IPS DF 19.7 (cell line): Measurements from ENCODE around the gene MRGPRD.
"Not testable (repeated sequence)": the region's sequence is repeated elsewhere in the genome, so short reads cannot be mapped to it uniquely, and the experiment has no call there.

Experiments used
- DNase-seq: peaks from one replicate; pipeline ENCODE4 v3.0.0-alpha.2; 2013; ENCODE audit warnings: low read depth, low spot score

The MRGPRD gene

DNA sequence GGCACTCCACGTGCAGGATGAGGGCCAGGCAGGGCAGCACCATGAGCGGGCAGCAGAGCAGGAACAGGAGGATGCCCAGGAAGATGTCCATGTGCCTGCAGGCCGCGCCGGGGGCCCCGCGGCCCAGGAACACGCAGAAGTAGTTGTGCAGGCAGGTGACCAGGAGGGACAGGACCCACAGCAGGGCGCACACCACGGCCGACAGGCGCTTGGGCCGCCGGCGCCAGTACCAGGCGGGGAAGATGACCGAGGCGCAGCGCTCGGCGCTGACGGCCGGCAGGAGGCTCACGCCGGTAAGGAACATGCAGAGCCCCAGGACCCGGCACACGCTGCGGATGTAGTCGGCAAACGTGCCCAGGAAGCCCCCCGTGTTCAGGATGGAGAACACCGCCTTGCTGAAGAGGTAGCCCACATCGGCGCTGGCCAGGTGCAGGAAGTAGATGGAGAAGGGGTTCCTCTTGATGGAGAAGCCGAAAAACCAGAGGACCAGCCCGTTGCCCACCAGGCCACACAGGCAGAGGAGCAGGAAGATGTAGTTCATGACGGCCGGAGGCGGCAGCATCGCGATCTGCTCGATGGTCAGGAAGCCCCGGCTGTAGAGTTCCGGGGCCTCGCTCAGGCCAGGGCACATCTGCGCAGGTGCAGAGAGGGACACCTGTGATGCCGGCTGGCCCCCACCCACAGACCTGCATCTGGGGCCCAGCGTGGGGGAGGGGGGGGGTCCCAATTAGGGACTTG is 25.0 kb upstream of the MRGPRD start:
- DNase-seq = no peak

DNA sequence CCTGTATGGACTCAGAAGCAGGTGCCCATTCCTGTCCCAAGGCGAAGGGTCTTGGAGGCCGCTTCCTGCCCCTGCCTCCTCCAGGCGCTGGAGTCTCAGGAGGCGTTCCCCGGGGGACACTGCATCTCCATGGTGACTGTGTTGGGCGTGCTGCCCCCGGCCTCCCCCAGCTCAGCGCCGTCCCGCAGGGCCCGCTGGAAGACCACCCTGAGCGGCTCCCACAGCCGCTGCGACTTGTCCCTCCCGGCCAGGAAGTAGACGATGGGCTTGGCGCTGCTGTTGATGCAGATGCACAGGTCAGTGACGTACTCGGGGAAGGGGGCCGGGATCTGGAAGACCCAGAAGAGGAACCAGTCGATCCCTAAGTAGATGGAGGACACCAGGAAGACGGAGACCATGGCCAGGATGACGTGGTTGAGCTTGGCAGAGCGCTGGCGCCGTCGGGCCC is 24.4 kb upstream of the MRGPRD start:
- no peak for DNase-seq

DNA sequence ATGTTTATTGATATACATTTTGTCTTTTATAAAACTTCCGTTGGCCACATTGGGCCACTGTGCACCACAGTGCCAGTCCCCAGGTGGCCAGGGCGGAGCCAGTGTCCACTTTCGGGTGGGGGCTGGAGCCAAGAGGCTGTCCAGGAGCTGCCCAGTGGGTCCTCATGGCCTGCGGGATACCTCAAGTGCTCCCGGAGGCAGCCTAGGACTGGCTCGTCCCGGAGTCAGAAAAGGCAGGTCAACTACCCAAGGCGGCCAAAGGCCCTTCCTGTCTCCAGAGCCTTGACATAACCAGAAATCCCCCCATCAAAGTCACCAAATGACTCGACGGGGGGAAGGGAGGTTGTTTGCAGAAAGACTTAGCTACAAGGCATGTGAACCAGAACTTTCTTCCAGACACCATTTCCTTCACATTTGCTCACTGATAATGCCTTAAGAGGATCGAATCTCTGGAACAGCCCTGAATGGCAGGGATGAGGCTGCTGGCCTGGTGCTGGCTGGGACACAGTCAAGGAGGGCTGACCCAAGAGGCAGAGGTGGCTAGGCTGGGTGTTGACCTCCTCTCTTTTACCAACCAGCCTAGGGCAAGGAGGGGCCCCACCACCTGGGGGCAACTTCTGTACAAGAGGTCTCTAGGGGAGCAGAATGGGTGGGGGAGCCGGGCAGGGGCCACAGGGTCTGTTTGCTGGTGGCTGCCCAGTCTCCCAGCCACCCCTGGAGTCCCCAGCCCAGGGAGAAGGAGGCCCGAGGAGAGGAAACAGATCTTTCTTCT is 23.8 kb upstream of the MRGPRD start:
- no peak for DNase-seq

DNA sequence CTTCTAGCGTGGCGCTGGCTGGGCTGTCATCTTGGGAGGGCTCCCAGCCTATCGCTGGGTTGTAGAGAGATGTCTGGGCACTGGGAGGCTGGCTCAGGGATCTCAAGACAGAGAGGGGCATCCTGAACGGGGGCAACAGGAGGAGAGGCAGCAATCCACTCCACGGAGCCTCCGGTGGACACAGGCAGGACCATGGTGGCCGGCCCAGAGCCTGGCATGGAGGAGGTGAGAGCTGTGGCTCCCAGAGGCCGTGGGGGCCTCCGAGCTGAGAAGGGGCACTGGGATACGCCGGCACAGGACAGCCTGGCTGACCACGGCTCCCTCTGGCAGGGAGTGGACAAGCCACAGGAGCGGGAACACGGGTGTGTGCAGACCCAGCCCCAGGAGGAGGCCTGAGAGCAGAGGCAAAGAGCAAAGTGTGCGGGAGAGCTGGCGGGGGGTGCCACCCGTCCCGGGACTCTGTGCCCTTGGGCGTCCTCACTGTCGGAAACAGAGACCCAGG is 23.1 kb upstream of the MRGPRD start:
- no peak for DNase-seq

DNA sequence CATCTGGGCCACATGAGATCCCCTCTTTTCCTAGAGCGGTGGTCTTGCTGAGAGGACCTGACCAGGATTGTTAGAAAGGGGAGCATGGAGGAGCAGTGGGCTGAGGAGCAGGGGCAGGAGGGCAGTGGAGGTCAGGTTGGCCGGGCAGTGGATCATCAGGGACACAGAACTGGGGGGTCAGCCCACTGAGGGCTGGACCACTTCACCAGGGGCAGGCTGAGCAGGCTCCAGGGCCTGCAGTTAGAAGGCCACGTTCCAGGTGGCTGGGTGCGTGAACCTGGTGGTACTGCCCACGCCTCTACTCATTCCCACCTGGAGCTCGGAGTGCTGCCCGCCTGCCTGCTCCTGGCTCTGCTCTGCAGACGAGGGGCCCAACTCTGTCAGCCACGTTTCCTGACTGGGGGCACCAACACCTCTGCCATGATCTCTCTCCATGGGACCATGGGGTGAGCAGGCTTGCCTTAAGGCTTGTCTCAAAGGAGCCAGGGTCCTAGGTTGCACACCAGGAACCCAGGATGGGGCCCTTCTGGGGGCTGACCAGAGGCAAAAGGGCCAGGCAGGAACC is 22.6 kb upstream of the MRGPRD start:
- no peak for DNase-seq

DNA sequence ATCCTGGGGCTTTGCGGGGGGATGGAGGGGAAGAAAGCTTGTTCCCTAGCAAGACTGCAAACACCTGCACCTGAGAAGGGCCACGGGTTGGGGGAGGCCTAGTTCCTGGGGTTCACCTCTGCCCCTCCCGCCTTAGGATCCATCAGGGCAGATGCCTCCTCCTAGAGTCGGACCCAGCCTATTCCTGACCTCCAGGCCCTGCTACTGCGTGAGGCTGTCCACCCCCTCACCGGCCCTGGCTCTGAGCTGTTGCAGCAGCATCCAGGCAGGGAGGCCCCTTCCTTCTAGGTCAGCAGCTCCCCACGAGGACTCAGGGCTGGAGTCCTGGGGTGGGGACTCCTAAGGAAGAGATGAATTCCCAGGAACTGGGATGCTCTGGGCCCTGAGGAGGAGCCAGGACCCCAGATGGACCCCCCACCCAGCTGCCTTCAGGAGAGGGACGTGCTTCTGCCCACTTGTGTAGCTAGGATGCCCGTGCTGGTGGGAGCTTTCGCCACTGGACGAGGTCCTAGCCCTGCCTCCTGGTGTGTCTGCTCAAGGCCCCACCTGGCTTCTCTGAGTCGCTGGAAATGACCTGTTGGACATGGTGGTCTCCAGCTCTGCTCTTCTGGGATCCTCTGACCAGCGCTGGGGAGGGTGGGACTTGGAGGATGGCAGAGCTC is 21.9 kb upstream of the MRGPRD start:
- DNase-seq = no peak

DNA sequence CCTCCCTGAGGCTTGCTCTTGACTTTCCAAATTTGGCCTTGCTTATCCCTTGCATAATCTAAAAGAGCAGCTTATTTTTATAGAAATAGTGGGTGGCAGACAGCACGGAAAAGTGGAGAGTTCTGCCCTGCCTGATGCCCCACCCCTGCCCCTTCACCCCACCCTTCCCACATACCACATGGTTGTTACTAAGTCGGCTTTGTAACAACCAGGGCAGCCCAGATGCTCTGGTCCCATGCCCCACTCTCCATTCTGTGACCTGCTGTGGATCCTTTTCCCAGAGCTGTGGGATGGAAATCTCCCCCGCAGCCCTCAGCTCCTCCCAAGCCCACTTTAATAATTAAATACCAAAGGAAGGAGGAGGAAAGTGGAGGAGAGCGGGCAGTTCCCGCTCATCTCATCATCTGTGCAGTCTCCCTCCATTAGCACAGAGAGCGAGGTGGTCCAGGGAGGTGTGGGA is 21.4 kb upstream of the MRGPRD start:
- DNase-seq = no peak

DNA sequence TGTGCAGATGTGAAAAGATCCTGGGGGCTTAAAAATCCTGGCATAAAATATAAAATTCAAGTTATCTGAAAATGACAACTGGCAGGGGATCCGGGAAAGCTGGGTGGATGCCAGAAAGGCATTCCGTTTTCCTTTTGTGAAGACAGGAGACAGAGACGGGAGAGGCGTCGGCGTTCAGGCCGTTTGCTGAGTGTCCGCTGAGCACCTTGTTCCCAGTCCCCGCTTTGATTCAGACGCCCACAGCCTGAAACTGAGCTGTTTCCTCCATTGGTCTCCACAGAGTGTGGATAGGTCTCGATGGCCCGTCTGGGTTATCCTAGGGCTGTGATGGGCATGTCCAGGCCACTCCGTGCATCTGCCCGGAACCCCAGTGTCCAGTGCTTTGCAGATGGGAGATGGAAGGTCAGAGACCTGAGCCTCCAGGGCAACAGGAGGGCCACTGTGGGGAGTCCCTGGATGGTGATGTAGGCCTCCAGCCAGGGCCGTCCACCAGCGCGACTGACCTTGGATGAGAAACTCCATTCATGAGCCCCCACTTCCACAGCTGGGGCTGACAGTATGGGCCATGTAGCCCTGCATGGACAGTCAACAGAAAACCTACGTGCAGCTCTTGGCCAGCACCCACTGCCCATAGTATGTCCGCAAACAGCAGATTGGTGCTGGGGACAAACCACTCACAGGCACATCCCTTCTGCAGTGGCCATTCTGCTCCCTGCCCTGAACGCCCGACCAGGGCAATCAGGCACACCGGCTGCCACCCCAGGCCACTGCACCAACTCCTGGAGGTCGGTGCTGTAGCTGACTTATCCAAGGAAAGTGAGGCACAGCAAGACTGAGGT is 20.7 kb upstream of the MRGPRD start:
- DNase-seq = no peak

DNA sequence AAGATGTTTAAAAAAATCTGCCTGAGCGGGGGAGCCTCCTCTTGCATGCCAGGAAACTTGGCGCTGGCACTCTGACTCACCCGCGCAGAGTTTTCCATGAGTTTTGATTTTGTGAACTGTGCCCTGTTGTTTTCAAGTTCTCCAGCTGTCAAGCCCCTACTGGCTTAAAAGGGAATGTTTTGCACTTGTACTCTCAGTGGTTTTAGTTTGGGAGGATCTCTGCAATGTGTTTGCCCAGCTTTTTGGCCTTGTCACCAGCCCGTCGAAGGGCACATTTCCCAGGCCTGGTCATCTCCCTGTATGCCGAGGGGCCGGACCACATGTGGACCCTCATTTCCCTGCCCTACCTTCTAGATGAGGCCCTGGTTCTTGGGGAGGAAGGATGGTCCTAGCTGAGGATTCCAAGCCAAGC is 20.1 kb upstream of the MRGPRD start:
- DNase-seq = no peak

DNA sequence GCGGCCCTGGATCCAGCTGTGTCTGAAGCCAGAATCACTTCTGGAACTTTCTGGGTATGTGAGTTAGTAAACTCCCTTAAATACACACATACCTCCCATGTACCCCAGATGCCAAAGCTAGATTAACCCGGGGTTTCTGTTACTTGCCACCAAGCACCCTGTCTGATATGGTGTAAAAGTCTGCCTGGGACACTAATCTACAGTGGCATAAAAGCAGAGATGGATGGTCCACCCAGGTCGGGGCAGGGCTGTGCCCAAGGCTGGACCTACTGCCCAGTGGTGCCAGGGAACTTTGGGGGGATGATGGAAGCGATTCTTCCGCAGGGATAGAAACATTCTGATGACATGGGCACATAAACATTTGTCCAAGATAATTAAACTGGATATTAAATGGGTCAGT is 19.6 kb upstream of the MRGPRD start:
- no peak for DNase-seq

DNA sequence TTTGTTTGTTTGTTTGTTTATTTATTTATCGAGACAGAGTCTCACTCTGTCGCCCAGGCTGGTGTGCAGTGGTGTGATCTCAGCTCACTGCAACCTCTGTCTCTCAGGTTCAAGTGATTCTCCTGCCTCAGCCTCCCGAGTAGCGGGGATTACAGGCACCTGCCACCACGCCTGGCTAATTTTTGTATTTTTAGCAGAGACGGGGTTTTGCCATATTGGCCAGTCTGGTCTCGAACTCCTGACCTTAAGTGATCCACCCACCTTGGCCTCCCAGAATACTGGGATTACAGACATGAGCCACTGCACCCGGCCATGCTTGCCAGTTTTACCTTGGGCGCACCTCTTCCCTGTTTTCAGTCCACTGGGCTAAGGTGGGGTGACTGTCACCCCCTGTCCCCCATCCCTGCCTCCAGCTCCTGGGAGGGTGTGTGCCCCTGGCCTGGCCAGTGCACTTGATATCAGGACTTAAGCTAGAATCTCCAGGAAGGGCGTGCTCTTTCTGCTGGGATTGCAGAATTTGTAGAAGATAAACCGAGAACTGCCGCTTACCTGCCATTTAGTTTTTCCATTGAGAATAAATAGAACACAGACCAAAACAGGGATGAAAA is 19.1 kb upstream of the MRGPRD start:
- not testable (repeated sequence) for DNase-seq

DNA sequence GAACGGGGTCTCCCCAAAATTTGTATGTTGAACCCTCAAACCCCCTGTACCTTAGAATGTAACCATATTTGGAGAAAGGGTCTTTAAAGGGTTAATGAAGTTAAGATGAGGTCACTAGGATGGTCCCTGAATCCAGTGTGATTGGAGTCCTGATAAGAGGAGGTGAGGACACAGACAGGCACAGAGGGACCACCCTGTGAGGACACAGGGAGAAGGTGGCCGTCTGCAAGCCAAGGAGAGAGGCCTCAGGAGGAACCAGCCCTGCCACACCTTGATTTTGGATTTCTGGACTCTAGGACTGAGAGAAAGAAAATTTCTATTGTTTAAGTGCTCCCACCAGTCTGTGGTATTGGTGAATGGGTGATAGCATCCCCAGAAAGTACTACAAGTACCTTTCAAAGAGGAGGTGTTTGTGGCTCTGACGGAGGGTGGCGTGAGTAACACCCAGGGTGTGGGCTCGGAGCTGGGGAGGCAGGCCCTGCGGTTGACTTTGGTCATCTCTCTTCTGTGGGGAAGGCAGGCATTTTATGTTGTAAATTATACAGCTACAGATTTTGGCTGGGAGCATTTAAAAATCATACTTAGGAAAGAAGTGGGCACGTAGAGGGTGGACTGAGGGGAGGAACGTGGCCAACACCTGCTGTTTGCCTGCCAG is 18.4 kb upstream of the MRGPRD start:
- DNase-seq = no peak

DNA sequence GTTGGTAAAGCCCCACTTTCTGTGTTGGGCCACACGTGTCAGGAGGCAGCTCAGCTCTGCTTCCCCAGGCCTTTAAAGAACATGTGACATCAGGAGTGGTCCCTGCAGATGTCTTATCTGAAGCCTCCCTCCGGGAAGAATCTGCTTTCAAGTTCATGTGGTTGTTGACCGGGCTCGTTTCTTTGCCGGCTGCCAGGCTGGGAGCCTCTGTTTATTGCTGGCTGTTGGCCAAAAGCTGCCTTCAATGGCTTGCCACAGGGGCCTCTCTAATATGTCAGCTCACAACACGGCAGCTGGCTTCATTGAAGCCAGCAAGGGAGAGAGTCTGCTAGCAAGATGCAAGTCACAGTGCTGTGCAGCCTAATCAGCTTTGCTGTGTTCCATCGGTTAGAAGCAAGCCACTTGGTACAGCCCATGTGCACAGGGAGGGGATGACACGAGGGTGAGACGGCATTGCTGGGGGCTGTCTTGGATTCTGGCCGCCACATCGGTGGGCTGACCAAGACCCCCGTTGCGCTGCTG is 17.7 kb upstream of the MRGPRD start:
- DNase-seq = no peak

DNA sequence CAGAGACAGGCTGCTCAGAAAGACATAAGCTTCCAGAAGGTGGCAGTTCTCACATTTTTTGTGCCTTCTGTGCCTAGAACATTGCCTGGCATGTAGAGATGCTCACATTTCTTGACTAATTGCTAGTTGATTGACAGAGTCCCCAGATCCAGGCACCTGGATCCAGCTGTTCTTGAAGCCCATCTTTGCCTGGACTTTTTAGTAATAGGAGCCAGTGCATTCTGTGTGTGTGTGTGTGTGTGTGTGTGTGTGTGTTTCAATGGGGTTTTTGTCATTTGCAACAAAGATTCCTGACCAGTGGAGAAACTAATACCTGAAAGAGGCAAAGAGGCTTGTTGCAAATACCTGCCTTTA is 17.2 kb upstream of the MRGPRD start:
- DNase-seq = no peak

DNA sequence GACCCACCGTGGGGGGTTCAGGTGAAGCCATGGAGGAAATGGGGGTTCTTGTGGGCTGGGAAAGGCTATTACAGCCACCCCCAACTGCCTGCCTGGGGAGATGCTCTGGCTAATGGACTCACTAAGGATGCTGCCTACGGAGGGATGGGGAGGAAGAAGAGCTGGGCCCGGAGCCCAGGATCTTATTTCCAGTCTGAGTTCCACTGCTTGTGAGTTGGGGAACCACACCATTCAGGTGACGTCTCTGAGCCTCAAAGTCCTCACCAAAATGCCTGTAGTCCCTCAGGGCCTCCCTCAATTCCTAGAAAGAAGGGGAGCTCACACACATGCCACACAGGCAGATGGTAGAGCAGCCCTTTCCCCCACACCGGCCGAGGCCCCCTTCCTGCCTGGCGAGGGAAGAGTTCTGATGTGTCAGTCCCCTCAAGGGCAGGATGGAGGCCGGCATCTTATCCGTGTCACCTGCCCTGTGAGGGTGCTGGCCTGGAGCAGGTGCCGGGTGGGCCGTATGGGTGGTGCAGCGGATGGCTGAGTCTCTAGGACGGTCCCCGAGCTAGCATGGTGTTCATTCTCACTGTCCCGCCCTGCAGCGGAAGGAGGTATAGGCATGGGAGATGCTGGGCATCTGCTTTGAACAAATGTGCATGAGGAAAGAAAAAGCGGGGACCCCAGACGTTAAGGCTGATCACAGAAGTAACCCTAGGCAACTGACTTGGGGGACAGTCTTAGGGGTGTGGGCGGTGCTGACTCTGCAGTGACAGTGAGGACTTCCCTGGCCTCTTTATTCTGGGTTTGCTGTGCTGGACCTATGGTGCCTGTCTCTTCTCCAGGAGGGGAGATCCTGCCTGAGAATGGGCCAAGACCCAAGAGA is 16.6 kb upstream of the MRGPRD start:
- no peak for DNase-seq

DNA sequence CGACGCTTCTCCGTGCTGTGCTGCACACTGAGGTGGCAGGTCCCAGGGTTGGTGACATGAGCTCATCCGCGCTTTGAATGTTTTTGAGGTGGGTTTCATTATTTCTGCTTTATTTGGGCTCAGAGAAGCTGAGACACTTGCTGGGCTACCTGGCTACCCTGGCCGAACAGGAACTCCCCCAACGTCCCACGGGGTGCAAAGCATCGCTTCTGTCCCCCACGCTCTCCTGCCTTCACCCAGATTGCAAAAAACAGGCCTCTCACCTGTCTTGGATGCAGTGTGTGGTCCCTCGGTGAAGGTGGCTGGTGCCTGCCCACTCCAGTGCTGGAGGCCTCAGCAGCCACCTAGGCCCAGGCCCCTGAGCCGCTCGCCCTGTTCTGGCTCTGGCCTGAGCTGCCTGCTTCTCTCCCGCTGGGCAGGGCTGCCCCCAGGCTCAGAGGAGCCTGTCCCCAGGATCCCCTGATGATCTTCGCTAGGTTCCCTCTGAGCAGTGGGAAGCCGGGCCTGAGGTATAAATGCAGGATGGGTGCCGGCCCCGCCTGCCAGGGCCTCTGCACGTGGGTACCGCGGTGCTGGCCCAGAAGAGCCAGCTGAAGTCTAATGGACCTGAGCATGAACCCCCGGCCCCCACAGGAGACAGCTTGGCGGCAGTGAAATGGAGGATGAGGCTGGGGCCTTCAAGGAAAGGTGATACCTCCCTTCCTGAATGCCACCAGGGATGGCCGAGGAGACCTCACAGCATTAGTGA is 15.8 kb upstream of the MRGPRD start:
- DNase-seq = no peak

DNA sequence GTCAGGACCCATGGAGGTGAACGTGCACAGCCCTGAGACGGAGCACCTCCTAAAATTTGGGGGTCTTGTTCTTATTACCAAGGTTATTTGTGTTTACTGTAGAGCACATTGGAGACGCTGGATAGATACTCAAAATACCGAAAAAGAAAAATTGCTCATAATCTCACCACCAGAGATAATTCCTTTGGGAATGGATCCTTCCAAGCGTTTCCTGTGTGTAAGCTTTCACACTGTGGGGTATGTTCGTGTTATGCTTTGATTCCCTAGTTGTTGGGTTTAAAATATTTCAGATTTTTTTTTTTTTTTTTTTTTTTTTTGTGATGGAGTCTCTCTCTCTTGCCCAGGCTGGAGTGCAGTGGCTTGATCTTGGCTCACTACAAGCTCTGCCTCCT is 14.1 kb upstream of the MRGPRD start:
- no peak for DNase-seq

DNA sequence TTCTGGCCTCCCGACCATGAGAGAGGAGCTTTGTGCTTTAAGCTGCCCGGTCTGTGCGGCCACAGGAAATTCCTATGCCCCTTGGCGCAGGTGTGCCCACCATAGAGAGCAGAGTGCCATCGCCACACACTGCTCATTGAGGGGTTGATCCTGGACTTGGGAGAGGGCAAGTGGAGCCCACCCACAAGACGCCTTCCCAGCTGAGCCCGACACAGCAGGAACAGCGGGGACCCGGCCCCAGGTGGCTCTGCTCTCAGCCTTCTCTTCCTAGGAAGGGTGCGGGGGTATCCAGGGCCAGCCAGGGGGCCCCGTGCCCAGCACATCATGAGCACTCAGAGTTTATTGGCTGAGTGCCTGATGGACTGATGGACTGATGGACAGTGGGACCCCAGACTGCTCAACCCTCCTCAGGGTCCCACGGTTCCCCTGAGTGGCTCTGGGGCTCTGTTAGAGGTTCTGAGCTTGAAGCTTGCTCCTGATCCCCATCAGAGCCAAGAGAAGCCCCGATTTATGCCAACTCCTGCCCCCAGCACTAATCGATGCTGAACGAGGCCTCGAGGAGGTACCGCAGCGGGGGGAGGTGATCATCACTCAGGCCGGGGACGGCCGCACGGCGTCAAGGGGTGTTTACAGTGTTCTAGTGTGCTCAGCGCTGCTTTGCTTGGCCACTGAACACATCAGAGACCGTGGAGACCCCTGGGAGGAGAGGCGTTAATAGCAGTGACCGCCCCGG is 13.5 kb upstream of the MRGPRD start:
- DNase-seq = no peak
